Parathyroid adenoma (tissue), 2 donors: ENCODE results near the gene ADCY1.

ENCODE experiments used
- H2AFZ ChIP-seq: fragments of 300-600 bp; sonication (generic); one replicate; pipeline ENCODE4 v1.7.0; 2017; ENCODE audit warnings: antibody characterized with exemption, mild to moderate bottlenecking
- H3K27ac ChIP-seq: fragments of 300-600 bp; sonication (generic); one replicate; pipeline ENCODE4 v1.7.0; 2017
- H3K27me3 ChIP-seq: fragments of 300-600 bp; sonication (generic); one replicate; pipeline ENCODE4 v1.7.0; 2017; ENCODE audit warnings: low read length; ENCODE audit not compliant: control insufficient read depth, insufficient read depth
- H3K36me3 ChIP-seq: fragments of 300-600 bp; sonication (generic); one replicate; pipeline ENCODE4 v1.7.0; 2017; ENCODE audit warnings: low read length; ENCODE audit not compliant: control insufficient read depth, insufficient read depth
- H3K4me1 ChIP-seq: fragments of 300-600 bp; sonication (generic); one replicate; pipeline ENCODE4 v1.7.0; 2017; ENCODE audit warnings: control low read depth
- H3K4me2 ChIP-seq: fragments of 300-600 bp; sonication (generic); one replicate; pipeline ENCODE4 v1.7.0; 2017; ENCODE audit warnings: low read length
- H3K4me3 ChIP-seq: fragments of 300-600 bp; sonication (generic); one replicate; pipeline ENCODE4 v1.7.0; 2017; ENCODE audit warnings: low read depth, low read length
- H3K79me2 ChIP-seq: fragments of 300-600 bp; sonication (generic); one replicate; pipeline ENCODE4 v1.7.0; 2017; ENCODE audit warnings: control low read depth
- H3K9ac ChIP-seq: fragments of 300-600 bp; sonication (generic); one replicate; pipeline ENCODE4 v1.7.0; 2017; ENCODE audit warnings: mild to moderate bottlenecking
- H3K9me3 ChIP-seq: fragments of 300-600 bp; sonication (generic); one replicate; pipeline ENCODE4 v1.7.0; 2017; ENCODE audit warnings: low read length; ENCODE audit not compliant: control insufficient read depth
- TF ChIP-seq, protein P1 (sequence below): fragments of 300-600 bp; sonication (generic); IDR thresholded peaks from one replicate; pipeline ENCODE4 v1.7.0; 2017; ENCODE audit warnings: antibody characterized with exemption, mild to moderate bottlenecking
- donor health status: primary hyperparathyroidism.

The ADCY1 gene

GRCh38 chr7:45594745-45595535 is 20.8 kb downstream of the ADCY1 start:
- Histone ChIP-seq H3K79me2 (no peaks in the 10 kb centered on the region), H2AFZ (no peak overlapping the region), H3K27ac (no peak overlapping the region), H3K4me3 (no peak overlapping the region), H3K9me3 (no peaks in the 10 kb centered on the region), H3K36me3 (no peaks in the 10 kb centered on the region), H3K27me3 (no peaks in the 10 kb centered on the region), H3K9ac (no peak overlapping the region), H3K4me2 (no peak overlapping the region), H3K4me1 (no peaks in the 10 kb centered on the region)
- TF ChIP-seq, protein P1, sequence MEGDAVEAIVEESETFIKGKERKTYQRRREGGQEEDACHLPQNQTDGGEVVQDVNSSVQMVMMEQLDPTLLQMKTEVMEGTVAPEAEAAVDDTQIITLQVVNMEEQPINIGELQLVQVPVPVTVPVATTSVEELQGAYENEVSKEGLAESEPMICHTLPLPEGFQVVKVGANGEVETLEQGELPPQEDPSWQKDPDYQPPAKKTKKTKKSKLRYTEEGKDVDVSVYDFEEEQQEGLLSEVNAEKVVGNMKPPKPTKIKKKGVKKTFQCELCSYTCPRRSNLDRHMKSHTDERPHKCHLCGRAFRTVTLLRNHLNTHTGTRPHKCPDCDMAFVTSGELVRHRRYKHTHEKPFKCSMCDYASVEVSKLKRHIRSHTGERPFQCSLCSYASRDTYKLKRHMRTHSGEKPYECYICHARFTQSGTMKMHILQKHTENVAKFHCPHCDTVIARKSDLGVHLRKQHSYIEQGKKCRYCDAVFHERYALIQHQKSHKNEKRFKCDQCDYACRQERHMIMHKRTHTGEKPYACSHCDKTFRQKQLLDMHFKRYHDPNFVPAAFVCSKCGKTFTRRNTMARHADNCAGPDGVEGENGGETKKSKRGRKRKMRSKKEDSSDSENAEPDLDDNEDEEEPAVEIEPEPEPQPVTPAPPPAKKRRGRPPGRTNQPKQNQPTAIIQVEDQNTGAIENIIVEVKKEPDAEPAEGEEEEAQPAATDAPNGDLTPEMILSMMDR: no peak

- H3K9me3 ChIP-seq: no peaks in the 10 kb centered on the region
- no peaks in the 10 kb centered on the region for H3K4me1 ChIP-seq
- no peaks in the 10 kb centered on the region for H3K27me3 ChIP-seq
- no peak overlapping the region for H3K9ac ChIP-seq
- no peaks in the 10 kb centered on the region for H3K79me2 ChIP-seq
- no peak overlapping the region for H3K4me2 ChIP-seq
- H3K27ac ChIP-seq: no peak overlapping the region
- no peaks in the 10 kb centered on the region for H3K36me3 ChIP-seq
- TF ChIP-seq, protein P1: no peak
- H2AFZ ChIP-seq: no peak overlapping the region
- no peak overlapping the region for H3K4me3 ChIP-seq
These were observed 21.9 kb downstream of the ADCY1 start for GRCh38 chr7:45595809-45596664.

DNA sequence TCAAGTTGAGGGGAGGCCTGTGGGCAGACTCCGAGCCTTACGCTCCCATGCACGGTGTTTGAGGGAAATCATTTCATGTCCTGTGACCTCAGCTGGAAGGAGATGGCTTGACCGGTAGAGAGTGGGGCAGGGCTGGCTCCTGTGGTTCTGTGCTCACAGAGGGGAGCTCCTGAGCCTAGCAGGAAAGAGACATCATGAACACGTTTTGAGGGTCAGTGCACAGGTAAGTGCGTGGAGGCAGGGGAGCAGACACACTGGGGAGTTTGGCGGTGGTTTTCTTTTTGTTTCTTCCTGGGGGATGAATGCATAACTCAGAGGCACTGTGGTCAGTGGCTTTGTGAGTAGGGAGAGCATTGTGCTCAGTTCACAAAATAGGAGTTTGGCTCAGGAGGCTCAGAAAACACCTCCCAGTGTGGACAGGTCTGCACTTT is 22.5 kb downstream of the ADCY1 start:
- H2AFZ ChIP-seq: no peak overlapping the region
- H3K4me2 ChIP-seq: no peak overlapping the region
- H3K9me3 ChIP-seq: no peaks in the 10 kb centered on the region
- no peak overlapping the region for H3K27ac ChIP-seq
- no peak overlapping the region for H3K9ac ChIP-seq
- no peaks in the 10 kb centered on the region for H3K79me2 ChIP-seq
- TF ChIP-seq, protein P1: no peak
- no peaks in the 10 kb centered on the region for H3K4me1 ChIP-seq
- no peaks in the 10 kb centered on the region for H3K36me3 ChIP-seq
- no peaks in the 10 kb centered on the region for H3K27me3 ChIP-seq
- no peak overlapping the region for H3K4me3 ChIP-seq

GRCh38 chr7:45597286-45597984 is 23.3 kb downstream of the ADCY1 start:
- Histone ChIP-seq H3K27ac (no peak overlapping the region), H3K9me3 (no peaks in the 10 kb centered on the region), H3K36me3 (no peaks in the 10 kb centered on the region), H3K4me1 (no peaks in the 10 kb centered on the region), H2AFZ (no peak overlapping the region), H3K9ac (no peak overlapping the region), H3K4me2 (no peak overlapping the region), H3K79me2 (no peaks in the 10 kb centered on the region), H3K4me3 (no peak overlapping the region), H3K27me3 (no peaks in the 10 kb centered on the region)
- TF ChIP-seq, protein P1: no peak
